Activated naive CD4-positive, alpha-beta T cell treated with anti-CD3 and anti-CD28 coated beads for 36 hours (primary cell): ENCODE measurements around the gene CDK6. TPM values are rescaled to one million over a fixed set of nuclear protein-coding genes. Genes with fewer than 3 reads are reported as not detected.
A peak's percentile ranks its signal among the peaks of the same experiment; 100 is the strongest.

Experiments used
- CTCF ChIA-PET: fragments of 350-600 bp; sonication (Branson Sonifier 250); formaldehyde crosslinking; loops from one replicate; lab custom pipeline; 2021; ENCODE audit warnings: antibody characterized with exemption; lab: Charles Lee
- DNase-seq: peaks from one replicate; pipeline ENCODE4 v3.0.0-alpha.2; 2020
- H3K27ac Mint-ChIP-seq: one replicate; pipeline ENCODE4 v1.8.0; 2021; ENCODE audit warnings: mild to moderate bottlenecking, mixed read lengths
- H3K27me3 Mint-ChIP-seq: one replicate; pipeline ENCODE4 v1.8.0; 2021; ENCODE audit warnings: low read depth, mixed read lengths
- H3K36me3 Mint-ChIP-seq: one replicate; pipeline ENCODE4 v1.8.0; 2021; ENCODE audit warnings: low read depth, mixed read lengths
- H3K4me1 Mint-ChIP-seq: one replicate; pipeline ENCODE4 v1.8.0; 2021; ENCODE audit warnings: low read depth, mixed read lengths
- H3K4me3 Mint-ChIP-seq: one replicate; pipeline ENCODE4 v1.8.0; 2021; ENCODE audit warnings: mild to moderate bottlenecking, moderate library complexity, mixed read lengths
- H3K9me3 Mint-ChIP-seq: one replicate; pipeline ENCODE4 v1.8.0; 2021; ENCODE audit warnings: mixed read lengths
- intact Hi-C: fragments of 100-400 bp; cut with micrococcal nuclease; formaldehyde crosslinking; loops from one replicate; pipeline ENCODE4 v1.15.1; 2023
- total RNA-seq, 2 experiments: library from RNA; stranded (reverse); gene quantifications; one replicate each; pipeline ENCODE4 v1.2.3, GENCODE V29; 2021

CDK6 gene
- total RNA-seq, 2 experiments from 2014 or later, result 99.4 to 101 TPM

- H3K36me3 Mint-ChIP-seq, result peaks cover 32% of the 10 kb centered on the region
- CTCF ChIA-PET, result interaction anchor here (0.6 to 0.7 kb wide), 2 partner anchors 59 to 1993 kb away, joined by 3 to 6 read pairs; no protein-coding TSS in a partner anchor
- no peak overlapping the region for H3K27ac Mint-ChIP-seq
- intact Hi-C loops, result no loop called here
- no peaks in the 10 kb centered on the region for H3K27me3 Mint-ChIP-seq
- peaks cover 59% of the 10 kb centered on the region for H3K4me1 Mint-ChIP-seq
- no peak for DNase-seq
- no peak overlapping the region for H3K4me3 Mint-ChIP-seq
- H3K9me3 Mint-ChIP-seq, result no peaks in the 10 kb centered on the region
Observed at GRCh38 chr7:92656121-92656520, 180.3 kb downstream of the CDK6 start.

GRCh38 chr7:92655346-92655884, 181.0 kb downstream of the CDK6 start:
- intact Hi-C loops, result no loop called here
- Mint-ChIP-seq H3K4me1 (peaks cover 62% of the 10 kb centered on the region), H3K27ac (no peak overlapping the region), H3K9me3 (no peaks in the 10 kb centered on the region), H3K4me3 (no peak overlapping the region), H3K36me3 (peaks cover 33% of the 10 kb centered on the region), H3K27me3 (no peaks in the 10 kb centered on the region)
- CTCF ChIA-PET, result interaction anchor here (0.6 to 1.1 kb wide), 3 partner anchors 40 to 1994 kb away, joined by 3 to 6 read pairs (median 3); no protein-coding TSS in a partner anchor
- DNase-seq, result no peak

- intact Hi-C loops, result loop anchor here (1.0 kb wide), 1 partner anchor 11 kb away; no protein-coding TSS in a partner anchor
- no peak for DNase-seq
- Mint-ChIP-seq H3K27ac (peak overlapping the region; percentile 70), H3K27me3 (no peaks in the 10 kb centered on the region), H3K4me1 (peaks cover 70% of the 10 kb centered on the region), H3K9me3 (no peaks in the 10 kb centered on the region), H3K4me3 (no peak overlapping the region), H3K36me3 (peaks cover 26% of the 10 kb centered on the region)
- CTCF ChIA-PET, result no interaction called here
Observed at GRCh38 chr7:92653136-92653535, 183.2 kb downstream of the CDK6 start.

GRCh38 chr7:92652536-92652935, 183.8 kb downstream of the CDK6 start:
- CTCF ChIA-PET, result no interaction called here
- Mint-ChIP-seq H3K4me1 (peaks cover 70% of the 10 kb centered on the region), H3K36me3 (peaks cover 28% of the 10 kb centered on the region), H3K9me3 (no peaks in the 10 kb centered on the region), H3K27me3 (no peaks in the 10 kb centered on the region), H3K27ac (peak overlapping the region; percentile 70), H3K4me3 (no peak overlapping the region)
- intact Hi-C loops, result no loop called here
- no peak for DNase-seq

- Mint-ChIP-seq H3K27me3 (no peaks in the 10 kb centered on the region), H3K9me3 (no peaks in the 10 kb centered on the region), H3K36me3 (peaks cover 18% of the 10 kb centered on the region), H3K4me3 (no peak overlapping the region), H3K27ac (no peak overlapping the region), H3K4me1 (peaks cover 80% of the 10 kb centered on the region)
- DNase-seq, result no peak
- intact Hi-C loops, result no loop called here
- CTCF ChIA-PET, result interaction anchor here (0.6 to 2.1 kb wide), 5 partner anchors 10 to 40 kb away, joined by 3 to 15 read pairs (median 5); no protein-coding TSS in a partner anchor
Observed at GRCh38 chr7:92650391-92650790, 186.0 kb downstream of the CDK6 start.

GRCh38 chr7:92648067-92648466, 188.3 kb downstream of the CDK6 start:
- Mint-ChIP-seq H3K27ac (peak overlapping the region; percentile 88), H3K9me3 (no peaks in the 10 kb centered on the region), H3K36me3 (peaks cover 10% of the 10 kb centered on the region), H3K4me3 (no peak overlapping the region), H3K4me1 (peaks cover 89% of the 10 kb centered on the region), H3K27me3 (no peaks in the 10 kb centered on the region)
- no peak for DNase-seq
- intact Hi-C loops, result loop anchor here (1.0 to 5.0 kb wide), 9 partner anchors 23 to 1354 kb away; partner anchors contain the start of gene BET1
- CTCF ChIA-PET, result interaction anchor here (1.4 to 2.1 kb wide), 2 partner anchors 27 to 36 kb away, joined by 3 to 15 read pairs; no protein-coding TSS in a partner anchor

GRCh38 chr7:92647652-92648051, 188.7 kb downstream of the CDK6 start:
- Mint-ChIP-seq H3K4me3 (no peak overlapping the region), H3K27me3 (no peaks in the 10 kb centered on the region), H3K36me3 (peaks cover 10% of the 10 kb centered on the region), H3K9me3 (no peaks in the 10 kb centered on the region), H3K4me1 (peaks cover 89% of the 10 kb centered on the region), H3K27ac (peak overlapping the region; percentile 88)
- no peak for DNase-seq
- intact Hi-C loops, result loop anchor here (1.0 to 5.0 kb wide), 9 partner anchors 22 to 1355 kb away; partner anchors contain the start of gene BET1
- CTCF ChIA-PET, result interaction anchor here (1.4 kb wide), 1 partner anchor 37 kb away, joined by 3 read pairs; no protein-coding TSS in a partner anchor

- Mint-ChIP-seq H3K4me1 (peaks cover 89% of the 10 kb centered on the region), H3K36me3 (peaks cover 10% of the 10 kb centered on the region), H3K27me3 (no peaks in the 10 kb centered on the region), H3K27ac (peak overlapping the region; percentile 88), H3K9me3 (no peaks in the 10 kb centered on the region), H3K4me3 (no peak overlapping the region)
- no peak for DNase-seq
- intact Hi-C loops, result loop anchor here (5.0 kb wide), 1 partner anchor 1355 kb away; the partner anchor contains the start of gene BET1
- CTCF ChIA-PET, result interaction anchor here (1.4 kb wide), 1 partner anchor 37 kb away, joined by 3 read pairs; no protein-coding TSS in a partner anchor
Observed at GRCh38 chr7:92647011-92647625, 189.3 kb downstream of the CDK6 start.

GRCh38 chr7:92645114-92646061, 191.0 kb downstream of the CDK6 start:
- Mint-ChIP-seq H3K36me3 (peaks cover 9% of the 10 kb centered on the region), H3K4me3 (no peak overlapping the region), H3K4me1 (peaks cover 90% of the 10 kb centered on the region), H3K9me3 (no peaks in the 10 kb centered on the region), H3K27ac (peak overlapping the region; percentile 88), H3K27me3 (no peaks in the 10 kb centered on the region)
- intact Hi-C loops, result loop anchor here (5.0 kb wide), 1 partner anchor 1357 kb away; the partner anchor contains the start of gene BET1
- CTCF ChIA-PET, result interaction anchor here (0.6 to 1.7 kb wide), 7 partner anchors 14 to 188 kb away, joined by 3 to 6 read pairs (median 4); no protein-coding TSS in a partner anchor
- peak; percentile 64 for DNase-seq

GRCh38 chr7:92644406-92645113, 191.8 kb downstream of the CDK6 start:
- no peaks in the 10 kb centered on the region for H3K9me3 Mint-ChIP-seq
- no peak overlapping the region for H3K4me3 Mint-ChIP-seq
- H3K36me3 Mint-ChIP-seq, result peaks cover 8% of the 10 kb centered on the region
- DNase-seq, result no peak
- peaks cover 90% of the 10 kb centered on the region for H3K4me1 Mint-ChIP-seq
- intact Hi-C loops, result loop anchor here (5.0 kb wide), 1 partner anchor 1358 kb away; the partner anchor contains the start of gene BET1
- CTCF ChIA-PET, result interaction anchor here (0.8 to 1.9 kb wide), 7 partner anchors 10 to 189 kb away, joined by 3 to 6 read pairs (median 4); no protein-coding TSS in a partner anchor
- no peaks in the 10 kb centered on the region for H3K27me3 Mint-ChIP-seq
- peak overlapping the region; percentile 88 for H3K27ac Mint-ChIP-seq

- Mint-ChIP-seq H3K9me3 (no peaks in the 10 kb centered on the region), H3K27ac (peak overlapping the region; percentile 88), H3K36me3 (peaks cover 12% of the 10 kb centered on the region), H3K4me1 (peaks cover 92% of the 10 kb centered on the region), H3K4me3 (no peak overlapping the region), H3K27me3 (no peaks in the 10 kb centered on the region)
- intact Hi-C loops, result loop anchor here (2.0 kb wide), 1 partner anchor 125 kb away; no protein-coding TSS in a partner anchor
- no peak for DNase-seq
- CTCF ChIA-PET, result interaction anchor here (1.7 to 1.9 kb wide), 2 partner anchors 9 to 23 kb away, joined by 5 to 6 read pairs; no protein-coding TSS in a partner anchor
Observed at GRCh38 chr7:92643821-92644220, 192.6 kb downstream of the CDK6 start.
